HG03575 (cell line): ENCODE results near the gene CLDN5.

Source experiments
- ATAC-seq: cut with Tn5 transposase; IDR thresholded peaks from one replicate; pipeline ENCODE4 v1.9.1; 2021; ENCODE audit not compliant: unreplicated experiment, insufficient number of reproducible peaks, low FRiP score; ENCODE audit errors: extremely low read depth

Gene CLDN5, protein sequence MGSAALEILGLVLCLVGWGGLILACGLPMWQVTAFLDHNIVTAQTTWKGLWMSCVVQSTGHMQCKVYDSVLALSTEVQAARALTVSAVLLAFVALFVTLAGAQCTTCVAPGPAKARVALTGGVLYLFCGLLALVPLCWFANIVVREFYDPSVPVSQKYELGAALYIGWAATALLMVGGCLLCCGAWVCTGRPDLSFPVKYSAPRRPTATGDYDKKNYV

DNA sequence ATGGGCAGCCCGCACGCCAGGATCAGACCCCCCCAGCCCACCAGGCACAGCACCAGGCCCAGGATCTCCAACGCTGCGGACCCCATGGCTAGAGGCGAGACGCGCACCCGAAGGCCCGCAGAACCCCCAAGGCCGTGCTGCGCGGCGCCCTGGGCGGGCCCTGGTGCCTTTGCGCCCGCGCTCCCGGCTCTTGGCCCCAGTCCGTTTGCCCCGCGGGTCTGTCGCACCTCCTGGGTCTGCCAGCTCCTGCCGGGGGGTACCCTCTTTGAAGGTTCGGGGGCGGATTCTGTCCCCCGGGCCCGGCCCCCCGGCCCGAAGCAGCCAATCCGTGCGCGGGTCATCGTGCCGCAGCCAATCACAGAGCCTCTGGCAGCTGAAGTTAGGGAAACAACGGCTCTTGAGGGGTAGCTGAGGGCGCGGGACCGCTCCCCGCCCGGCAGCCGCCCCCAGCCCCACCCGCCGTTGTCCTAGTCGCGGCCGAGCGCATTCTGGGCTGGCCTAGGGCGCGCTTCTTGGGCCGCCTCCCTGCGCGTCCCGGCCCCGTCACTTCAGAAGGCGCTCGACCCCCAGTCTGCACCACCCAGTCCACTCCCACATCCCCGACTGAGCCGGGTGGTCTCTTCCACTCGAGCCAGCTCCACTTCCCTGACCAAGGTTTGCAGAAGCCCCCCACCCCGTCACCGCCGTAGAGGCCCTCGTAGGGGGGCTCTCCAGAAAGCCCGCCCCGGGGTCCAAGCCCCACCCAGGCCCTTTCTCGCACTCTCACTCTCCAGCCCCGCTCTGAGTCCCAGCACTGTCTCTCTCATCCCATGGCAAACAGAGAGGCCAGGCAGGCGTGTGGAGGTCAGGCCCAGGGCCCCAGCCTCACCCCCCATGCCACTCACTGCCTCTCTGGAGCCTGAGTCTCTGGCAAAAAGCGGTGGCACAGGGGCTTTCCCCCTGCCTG is at the start of gene CLDN5:
Gene CLDN5, minus strand, starts transcription at position 241 of the 946 bp plus-strand sequence. Its CDS starts 155 bp downstream, at position 86.
- ATAC-seq: no peak

DNA sequence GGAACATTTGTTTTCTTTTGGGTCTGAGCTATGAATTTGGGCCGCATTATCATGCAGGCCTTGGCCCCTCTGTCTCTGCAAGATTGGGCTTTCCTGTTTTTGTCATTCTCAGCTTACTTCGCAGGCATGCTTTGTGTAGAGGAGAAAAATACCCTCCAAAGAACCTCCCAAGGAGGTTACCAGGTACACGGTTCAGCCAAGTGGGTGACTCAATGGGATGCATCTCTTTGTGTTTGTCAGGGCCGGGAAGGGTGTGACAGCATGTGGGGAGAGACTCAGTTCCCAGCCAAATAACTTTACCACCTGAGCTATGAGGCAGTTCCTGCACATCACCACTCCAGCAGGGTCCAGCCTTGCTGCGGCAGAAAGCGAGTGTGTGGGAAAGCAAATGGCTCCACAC is 47.8 kb upstream of the CLDN5 start:
- ATAC-seq: no peak

DNA sequence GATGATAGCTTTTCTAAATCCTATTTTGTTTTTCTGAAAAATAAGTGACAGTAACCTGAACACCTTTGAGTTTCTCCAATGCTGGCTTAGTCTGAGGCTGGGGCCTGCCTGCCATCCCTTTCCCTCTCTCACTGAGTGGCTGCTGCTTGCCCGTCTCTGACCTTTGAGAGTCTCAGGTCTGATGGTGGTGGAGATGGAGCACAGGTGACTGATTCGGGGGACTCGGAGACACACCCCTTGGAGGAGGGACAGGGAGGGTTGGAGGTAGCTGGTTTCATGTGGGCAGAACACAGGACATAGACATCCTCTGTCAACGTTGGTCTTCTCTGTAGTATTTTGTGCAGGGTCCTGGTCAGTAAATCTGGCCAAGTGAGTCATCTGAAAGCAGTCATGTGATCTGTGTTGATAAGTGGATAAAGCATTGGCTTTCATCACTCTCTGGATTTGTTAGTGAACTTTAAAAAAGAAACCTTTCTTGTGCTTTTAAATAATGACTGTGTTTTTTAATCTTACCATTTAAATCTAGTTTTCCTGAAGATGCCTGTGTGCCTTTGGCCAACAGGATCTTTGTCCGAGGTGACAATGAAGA is 47.1 kb upstream of the CLDN5 start:
- no peak for ATAC-seq

DNA sequence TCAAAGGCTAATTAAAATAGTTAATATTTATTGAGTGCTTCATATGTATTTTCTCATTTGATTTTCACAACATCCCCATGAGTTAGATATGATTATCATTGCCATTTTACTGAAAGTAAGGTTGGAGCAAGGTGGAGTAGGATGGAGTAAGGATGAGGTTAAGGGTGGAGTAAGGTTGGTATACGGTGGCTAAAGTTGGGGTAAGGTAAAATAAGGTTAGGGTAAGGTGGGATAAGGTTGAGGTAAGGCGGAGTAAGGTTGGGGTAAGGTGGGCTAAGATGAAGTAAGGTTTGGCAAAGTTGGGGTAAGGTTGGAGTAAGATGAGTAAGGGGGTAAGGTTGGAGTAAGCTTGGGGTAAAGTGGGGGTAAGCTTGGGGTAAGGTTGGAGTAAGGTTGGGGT is 45.8 kb upstream of the CLDN5 start:
- no peak for ATAC-seq

DNA sequence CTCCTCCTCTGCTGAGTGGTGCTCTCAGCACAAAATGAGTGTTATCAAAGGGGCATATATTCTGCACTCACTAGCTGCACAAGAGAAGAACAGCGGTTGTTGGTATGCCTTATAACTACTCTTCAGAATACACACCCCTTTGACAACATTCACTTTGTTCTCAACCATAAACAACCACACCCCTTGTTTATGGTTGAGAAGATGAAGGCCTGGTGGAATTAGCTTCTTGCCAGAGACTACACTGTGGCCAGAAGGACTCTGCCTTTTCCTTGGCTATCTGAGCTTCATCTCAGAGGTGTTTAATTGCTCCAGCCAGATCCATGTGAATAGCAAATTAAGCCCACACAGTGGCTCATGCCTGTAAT is 45.0 kb upstream of the CLDN5 start:
- no peak for ATAC-seq

DNA sequence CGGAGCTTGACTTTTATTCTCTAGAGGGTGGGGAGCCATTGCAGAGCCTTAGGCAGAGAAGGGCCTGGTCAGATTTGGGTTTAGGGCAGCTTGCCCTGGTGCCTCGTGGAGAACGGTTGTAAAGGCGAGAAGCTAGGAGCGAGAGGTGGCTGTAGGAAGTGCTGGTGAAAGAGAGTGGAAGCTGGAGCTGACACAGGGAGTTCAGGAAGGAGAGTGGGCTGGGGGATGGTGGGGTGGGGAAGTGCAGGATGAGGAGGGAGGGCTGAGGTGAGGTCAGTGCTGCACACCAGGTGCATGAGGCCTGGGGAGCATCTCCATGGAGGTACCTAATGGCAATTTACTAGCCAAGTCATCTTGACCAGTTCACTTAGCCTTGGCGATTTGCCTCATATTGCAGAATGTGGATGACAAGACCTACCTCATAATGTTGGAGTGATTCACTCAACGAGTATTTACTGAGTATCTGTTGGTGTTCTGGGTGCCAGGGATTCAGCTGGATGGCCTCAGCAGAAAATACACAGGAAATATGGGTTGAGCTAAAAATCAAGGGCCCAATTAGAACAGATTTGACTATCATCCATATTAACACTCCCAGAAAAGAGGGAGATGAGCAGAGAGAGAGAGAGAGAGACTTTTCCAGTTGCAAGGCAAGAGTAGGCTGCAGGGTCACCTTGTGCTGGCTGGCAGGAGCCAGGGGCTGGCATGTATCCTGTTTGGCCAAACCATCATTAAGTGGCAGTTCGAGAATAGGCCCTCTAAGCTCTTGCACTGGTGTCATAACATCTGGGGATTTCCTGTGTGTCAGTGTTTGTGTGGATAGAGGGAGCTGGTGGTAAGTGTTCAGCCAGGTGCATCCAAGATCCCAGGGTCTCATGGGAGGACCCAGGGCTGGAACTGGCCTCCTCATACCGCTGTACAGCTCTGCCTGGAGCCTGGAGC is 44.4 kb upstream of the CLDN5 start:
- ATAC-seq: no peak

DNA sequence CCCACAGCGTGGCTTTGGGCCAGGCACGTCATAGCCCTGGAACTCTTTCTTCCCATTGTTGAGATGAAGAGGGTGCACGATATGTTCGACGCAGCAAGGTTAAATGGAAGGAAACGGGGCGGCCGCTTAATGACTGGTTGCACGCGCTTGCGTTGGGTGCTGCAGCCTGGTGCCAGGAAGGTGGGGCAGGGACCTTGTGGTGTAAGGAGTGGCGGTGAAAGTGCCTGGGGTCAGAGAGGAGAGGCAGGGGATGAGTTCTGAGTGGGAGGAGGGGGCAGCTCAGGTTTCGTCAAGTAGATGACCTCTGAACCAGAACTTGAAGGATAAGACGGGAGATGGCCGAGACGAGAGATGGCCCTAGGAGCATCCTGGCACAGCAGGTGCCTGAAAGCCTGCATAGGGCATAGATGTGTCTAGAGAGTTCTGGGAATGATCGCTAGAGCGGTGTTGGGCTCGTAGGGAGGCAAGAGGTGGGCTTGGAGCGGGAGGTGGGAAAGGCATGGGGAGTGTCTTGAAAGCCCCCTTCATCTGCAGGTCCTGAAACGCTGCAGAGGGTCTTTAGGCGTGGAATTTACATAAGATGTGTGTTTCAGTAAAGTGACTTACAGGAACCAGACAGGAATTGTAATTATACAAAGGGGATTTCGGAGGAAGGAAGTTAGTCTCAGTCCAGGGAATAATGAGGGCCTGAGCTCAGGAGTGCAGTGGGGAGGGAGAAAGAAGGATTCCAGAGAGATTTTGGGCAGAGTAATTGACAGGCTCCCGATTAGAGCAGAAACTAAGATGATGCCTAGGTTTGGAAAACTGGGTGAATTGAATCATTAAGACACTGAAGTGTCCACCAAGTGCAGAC is 43.2 kb upstream of the CLDN5 start:
- no peak for ATAC-seq

DNA sequence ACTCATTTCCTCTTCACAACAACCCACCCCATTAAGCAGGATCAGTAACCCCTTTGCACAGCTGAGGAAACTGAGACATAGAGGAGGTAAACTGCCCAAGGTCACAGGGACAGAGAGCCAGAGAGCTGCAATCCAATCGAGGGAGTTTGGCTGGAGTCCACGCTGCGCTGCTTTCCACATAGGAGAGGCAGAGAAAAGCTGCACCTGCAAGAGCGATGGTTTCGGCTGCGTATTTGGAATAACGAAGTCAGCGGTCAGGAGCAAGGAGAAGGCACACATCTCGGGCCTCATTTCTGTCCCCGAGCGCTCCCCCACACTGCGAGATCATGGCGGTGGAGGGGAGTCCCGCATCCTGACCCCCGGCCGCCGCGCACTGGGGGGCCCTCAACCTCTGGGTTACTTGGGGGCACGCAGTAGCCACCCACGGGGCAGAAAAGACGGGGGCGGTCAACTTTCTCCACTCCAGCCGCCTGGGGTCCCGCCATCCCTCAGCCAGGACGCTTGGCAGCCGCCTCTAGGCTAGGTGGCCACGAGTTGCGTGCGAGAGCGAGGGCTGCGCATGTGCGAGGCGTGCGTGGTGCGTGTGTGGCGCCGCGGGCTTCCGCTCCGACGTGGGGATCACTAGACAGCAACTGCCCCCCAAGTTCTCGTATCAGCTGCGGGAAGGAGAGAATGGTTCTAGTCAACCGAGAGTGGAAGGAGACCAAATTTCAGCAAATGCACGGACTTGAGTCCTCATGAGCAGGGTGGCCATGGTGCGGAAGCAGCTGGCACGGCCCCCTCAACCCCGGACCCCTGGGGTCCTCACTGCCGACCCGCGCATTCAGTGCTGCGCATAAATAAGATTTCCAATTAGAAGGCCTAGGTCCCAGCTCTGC is 42.3 kb upstream of the CLDN5 start:
- no peak for ATAC-seq

DNA sequence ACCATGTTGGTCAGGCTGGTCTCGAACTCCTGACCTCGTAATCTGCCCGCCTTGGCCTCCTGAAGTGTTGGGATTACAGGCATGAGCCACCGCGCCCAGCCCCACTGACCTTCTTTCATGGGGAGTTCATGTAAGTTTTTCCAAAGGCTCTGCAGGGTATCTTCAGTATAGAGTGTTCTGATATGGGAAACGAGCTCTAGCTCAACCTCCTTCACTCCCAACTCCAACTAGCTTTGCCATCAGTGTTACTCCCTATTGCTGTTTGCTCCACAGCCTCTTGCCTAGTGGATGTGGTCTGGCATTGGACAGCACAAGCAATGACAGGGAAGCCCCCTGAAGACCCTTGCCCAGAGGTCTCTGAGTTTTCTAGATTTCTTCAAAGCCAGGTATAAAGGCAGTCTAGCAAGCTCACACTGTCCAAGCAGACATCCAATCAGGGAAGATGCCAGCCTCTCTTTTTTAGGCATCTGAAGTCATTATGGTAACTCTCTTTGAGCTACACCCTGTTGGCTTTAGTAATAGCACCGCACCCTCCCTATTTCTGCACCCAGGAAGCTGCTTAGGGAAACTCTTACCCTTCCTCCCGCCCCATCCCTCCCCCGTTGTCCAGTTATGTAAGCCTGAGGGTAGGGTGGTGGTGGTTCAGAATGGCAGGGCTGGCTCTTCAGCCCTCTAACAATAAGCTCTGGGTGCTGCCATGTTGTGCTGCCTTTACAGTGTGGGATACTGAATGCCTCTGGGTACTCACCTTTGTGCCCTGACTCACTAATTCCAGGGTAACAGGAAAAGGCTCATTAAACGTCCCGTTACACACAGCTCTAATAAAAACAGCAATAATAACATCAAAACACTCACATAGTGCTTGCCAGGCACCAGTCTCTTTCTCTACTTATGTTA is 41.4 kb upstream of the CLDN5 start:
- ATAC-seq: no peak

DNA sequence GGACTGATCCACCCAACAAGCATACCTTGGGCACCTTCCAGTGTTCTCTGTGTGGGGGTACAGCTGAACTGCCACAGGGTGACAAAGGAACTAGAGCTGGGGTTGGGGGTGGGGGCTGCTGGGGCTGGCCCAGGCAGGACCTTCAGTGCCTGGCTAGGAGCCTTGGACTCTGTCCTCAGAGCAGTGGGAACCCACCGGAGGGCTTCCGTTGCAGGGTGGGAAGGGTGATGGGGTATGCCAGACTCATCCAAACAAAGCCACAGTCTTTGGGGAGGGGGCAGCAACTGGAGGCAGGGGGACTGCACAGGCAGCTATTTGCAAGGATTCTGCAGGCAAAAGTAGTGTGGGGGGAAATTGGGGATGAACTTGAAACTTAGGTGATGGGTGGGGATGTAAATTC is 35.7 kb upstream of the CLDN5 start:
- no peak for ATAC-seq

DNA sequence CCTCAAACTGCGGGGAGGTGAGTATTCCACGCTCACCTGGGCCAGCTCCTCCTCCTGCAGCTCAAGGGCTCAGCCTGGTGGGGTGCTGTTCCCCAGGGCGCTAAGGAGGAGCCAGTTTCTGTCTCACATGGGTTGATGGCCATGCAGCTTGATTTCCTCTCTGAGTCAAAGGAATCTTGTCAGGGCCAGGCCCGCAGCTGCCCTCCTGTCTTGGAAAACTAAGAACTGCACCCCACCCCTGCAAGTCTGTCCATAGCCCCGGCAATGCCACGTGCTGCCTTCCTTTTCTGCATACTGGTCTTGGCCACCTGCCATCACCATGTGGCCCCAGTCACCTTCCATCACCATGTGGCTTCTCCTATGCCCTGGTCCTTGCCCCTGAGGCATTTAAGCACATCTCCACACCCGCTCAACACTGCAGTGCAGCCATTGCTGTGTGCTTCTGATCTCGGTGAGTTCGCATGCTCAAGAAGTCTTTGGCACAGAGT is 35.2 kb upstream of the CLDN5 start:
- no peak for ATAC-seq

DNA sequence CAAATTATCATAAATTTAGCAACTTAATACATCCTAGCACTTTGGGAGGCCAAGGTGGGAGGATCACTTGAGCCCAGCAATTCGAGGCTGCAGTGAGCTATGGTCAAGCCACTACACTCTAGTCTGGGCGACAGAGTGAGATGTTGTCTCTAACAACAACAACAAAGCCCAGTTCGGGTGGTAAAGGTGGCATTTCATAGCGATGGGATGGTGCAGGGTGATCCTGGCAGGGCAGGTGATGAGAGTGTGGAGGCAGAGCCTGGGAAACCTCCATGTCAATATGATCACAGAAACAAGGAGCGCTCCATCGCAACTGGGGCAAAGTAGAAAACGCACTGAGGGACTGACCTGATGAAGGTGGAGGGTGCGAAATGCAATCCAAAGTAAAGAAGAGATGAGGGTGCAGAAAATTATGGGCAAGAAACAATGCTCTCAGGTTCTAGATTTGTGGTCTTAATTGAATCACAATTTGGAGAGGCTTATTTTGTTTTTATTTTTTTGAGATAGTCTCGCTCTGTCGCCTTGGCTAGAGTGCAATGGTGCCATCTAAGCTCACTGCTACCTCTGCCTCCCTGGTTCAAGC is 32.8 kb upstream of the CLDN5 start:
- ATAC-seq: no peak

DNA sequence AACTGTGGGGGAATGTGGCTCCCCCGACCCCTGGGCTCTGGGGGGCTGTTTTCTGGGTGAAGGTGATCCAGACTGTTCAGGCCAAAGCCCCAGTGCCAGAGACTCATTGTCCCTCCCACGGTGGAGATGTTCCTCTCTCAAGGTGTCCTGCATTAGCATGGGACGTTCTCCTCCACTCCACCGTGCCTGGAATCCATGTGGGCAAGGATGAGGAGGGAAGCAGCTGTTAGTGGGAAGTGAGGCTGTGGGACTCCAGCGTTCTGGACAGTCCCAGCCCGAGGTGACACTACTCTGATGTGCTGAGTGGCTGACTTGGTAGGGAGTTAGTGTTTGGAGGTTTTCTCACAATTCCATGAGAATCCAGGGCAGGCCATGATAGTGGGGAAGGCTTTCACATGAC is 31.4 kb upstream of the CLDN5 start:
- ATAC-seq: no peak

DNA sequence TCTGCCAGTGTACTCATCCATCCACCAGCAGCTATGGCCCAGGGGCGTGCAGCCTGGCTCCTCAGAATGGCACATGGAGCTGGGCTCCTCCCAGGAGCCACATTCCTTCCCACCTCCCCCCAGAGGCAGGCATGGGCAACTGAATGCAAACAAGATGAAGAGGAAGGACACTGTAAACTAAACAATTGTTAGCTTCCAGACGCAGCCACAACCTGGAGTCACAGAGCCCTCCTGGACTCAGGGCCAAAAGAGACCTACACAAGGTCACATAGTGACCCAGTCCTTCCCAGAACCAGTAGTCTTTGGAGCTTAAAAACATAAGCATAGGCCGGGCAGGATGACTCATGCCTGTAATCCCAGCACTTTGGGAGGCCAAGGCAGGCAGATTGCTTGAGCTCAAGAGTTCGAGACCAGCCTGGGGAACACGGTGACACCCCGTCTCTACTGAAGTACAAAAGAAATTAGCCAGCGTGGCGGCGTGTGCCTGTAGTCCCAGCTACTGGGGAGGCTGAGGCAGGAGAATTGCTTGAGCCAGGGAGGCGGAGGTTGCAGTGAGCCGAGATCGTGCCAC is 30.7 kb upstream of the CLDN5 start:
- ATAC-seq: no peak

DNA sequence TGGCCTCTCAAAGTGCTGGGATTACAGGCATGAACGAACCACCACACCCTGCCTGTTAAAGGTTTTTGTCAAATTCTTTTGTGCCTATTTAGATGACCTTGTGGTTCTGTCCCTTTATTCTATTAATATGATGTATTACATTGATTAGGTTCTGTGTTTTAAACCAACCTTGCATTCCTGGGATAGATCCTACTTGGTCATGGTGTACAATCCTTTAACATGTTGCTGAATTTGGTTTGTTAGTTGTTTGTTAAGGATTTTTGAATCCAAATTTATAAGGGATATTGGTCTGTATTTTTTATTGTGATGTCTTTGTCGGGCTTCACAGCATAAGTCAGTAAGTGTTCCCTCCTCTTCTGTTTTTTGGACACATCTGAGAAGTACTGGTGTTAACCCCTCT is 29.0 kb upstream of the CLDN5 start:
- no peak for ATAC-seq

DNA sequence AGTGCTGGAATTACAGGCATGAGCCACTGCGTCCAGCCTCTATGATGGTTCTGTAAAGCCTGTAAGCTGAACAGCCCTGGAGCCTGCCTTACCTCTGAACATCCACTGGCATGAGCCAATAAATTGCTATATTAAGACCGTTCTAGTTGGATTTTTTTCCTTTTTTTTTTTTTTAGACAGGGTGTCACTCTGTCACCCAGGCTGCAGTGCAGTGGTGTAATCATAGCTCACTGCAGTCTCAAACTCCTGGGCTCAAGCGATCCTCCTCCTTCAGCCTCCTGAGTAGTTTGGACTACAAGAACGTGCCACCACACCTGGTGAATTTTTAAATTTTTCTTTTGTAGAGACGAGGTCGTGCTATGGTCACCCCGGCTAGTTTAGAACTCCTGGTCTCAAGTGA is 26.2 kb upstream of the CLDN5 start:
- ATAC-seq: no peak
